ENCODE measurements around the gene PUS1. TPM values are rescaled to one million over a fixed set of nuclear protein-coding genes. Genes with fewer than 3 reads are reported as not detected.

PUS1 gene
- total RNA-seq, 1 donor from 2014 or later, result 7.7 TPM

DNA sequence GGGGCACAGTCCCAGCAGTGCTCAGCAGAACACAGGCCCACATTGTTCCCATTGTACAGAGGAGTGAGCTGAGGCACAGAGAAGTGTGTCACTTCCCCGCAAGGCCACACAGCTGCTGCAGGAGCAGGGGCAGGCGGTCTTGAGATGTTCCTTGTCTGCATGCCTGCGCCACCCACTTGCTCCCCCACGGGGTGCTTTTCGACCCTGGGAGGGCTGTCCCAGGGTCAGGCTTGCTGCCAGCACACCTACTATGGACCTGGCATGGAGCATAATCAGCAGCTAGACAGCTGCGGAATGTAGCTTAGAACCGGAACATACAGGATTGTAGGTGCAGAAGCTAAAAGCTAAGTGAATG lies 12.9 kb downstream of the PUS1 start:
- intact Hi-C loops (cut with micrococcal nuclease), result no loop called here
- H3K27ac ChIP-seq (replicated peaks), result no peak overlapping the region
- DNase-seq, result no peak
- H3K4me1 ChIP-seq, result no peaks in the 10 kb centered on the region
- no peak for TF ChIP-seq CTCF (IDR thresholded peaks at IDR 0.05; ENCODE audit: borderline replicate concordance)
- no peaks in the 10 kb centered on the region for H3K27me3 ChIP-seq (ENCODE audit: low read depth)
- H3K9me3 ChIP-seq (replicated peaks), result no peaks in the 10 kb centered on the region
- H3K4me3 ChIP-seq, result no peak overlapping the region
- H3K36me3 ChIP-seq, result peaks cover 46% of the 10 kb centered on the region

GRCh38 chr12:131942671-131943070 lies 13.6 kb downstream of the PUS1 start:
- intact Hi-C loops (cut with micrococcal nuclease), result no loop called here
- H3K4me3 ChIP-seq, result no peak overlapping the region
- peaks cover 46% of the 10 kb centered on the region for H3K36me3 ChIP-seq
- H3K9me3 ChIP-seq (replicated peaks), result no peaks in the 10 kb centered on the region
- H3K4me1 ChIP-seq, result peaks cover 4% of the 10 kb centered on the region
- DNase-seq, result no peak
- H3K27me3 ChIP-seq (ENCODE audit: low read depth), result no peaks in the 10 kb centered on the region
- no peak for TF ChIP-seq CTCF (IDR thresholded peaks at IDR 0.05; ENCODE audit: borderline replicate concordance)
- no peak overlapping the region for H3K27ac ChIP-seq (replicated peaks)

DNA sequence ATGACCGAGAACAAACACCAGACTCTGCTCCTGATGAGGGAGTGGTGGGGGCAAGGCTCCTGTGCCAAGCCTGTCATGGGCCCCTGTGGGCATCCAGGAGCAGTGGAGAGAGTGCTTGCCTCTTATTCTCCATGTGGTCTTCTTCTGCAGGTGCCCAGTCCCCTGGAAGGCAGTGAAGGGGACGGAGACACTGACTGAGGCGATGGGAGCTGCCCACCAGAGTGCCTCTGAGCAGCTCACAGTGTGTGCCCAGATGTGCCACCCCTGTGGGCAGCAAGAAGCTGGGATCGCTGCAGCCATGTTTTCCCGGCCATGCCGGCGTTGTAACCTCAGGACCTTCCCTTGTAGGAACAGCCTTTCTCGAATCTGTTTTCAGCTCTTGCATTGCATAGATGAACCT lies 14.3 kb downstream of the PUS1 start:
- Histone ChIP-seq H3K4me3 (no peak overlapping the region), H3K27me3 (ENCODE audit: low read depth) (no peaks in the 10 kb centered on the region), H3K9me3 (replicated peaks) (no peaks in the 10 kb centered on the region), H3K36me3 (peaks cover 46% of the 10 kb centered on the region), H3K27ac (replicated peaks) (no peak overlapping the region), H3K4me1 (peaks cover 9% of the 10 kb centered on the region)
- TF ChIP-seq CTCF (IDR thresholded peaks at IDR 0.05; ENCODE audit: borderline replicate concordance), result no peak
- intact Hi-C loops (cut with micrococcal nuclease), result no loop called here
- no peak for DNase-seq

GRCh38 chr12:131943876-131944275 lies 14.8 kb downstream of the PUS1 start:
- no peak overlapping the region for H3K4me3 ChIP-seq
- DNase-seq, result no peak
- TF ChIP-seq CTCF (IDR thresholded peaks at IDR 0.05; ENCODE audit: borderline replicate concordance), result no peak

DNA sequence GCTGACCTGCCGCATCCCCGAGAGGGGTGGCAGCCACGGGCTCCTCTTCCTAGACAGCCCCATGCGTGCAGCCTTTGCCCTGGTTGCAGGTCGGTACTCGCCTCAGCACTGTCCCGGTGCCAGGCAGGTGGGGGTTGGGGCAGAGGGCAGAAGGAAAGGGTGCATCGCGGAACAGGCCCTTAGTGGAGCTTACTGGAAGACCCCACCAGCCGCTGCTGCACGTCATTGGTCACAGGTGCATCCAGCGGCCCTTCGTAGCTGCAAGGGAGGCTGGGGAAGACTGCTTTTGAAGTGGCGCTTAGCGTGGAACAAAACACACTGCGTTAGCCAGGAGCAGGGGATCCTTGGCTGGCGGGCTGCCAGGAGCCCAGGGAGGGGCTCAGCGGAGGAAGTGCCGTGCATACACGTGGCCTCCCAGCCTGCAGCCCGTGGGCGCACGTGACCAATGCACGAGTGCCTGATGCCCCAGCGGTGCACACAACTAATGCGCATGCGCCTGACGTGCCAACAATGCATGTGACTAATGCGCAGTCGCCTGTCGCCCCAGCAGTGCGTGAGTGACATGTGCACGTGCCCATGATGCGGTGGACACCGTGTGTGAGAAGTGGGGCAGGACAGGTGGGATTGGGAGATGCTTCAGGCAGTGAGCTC lies 15.7 kb downstream of the PUS1 start:
- H3K4me1 ChIP-seq, result peaks cover 13% of the 10 kb centered on the region
- intact Hi-C loops (cut with micrococcal nuclease), result no loop called here
- H3K27me3 ChIP-seq (ENCODE audit: low read depth), result no peaks in the 10 kb centered on the region
- H3K36me3 ChIP-seq, result peaks cover 39% of the 10 kb centered on the region
- no peak for DNase-seq
- no peak overlapping the region for H3K27ac ChIP-seq (replicated peaks)
- H3K9me3 ChIP-seq (replicated peaks), result no peaks in the 10 kb centered on the region
- TF ChIP-seq CTCF (IDR thresholded peaks at IDR 0.05; ENCODE audit: borderline replicate concordance), result no peak
- H3K4me3 ChIP-seq, result no peak overlapping the region

More at GRCh38 chr12:131943876-131944275, 14.8 kb downstream of the PUS1 start:
- Histone ChIP-seq H3K27ac (replicated peaks) (no peak overlapping the region), H3K9me3 (replicated peaks) (no peaks in the 10 kb centered on the region), H3K36me3 (peaks cover 46% of the 10 kb centered on the region), H3K27me3 (ENCODE audit: low read depth) (no peaks in the 10 kb centered on the region), H3K4me1 (peaks cover 9% of the 10 kb centered on the region)
- intact Hi-C loops (cut with micrococcal nuclease), result no loop called here

All from left ventricle myocardium inferior (tissue), 1 donor.